PC-9 (cell line): ENCODE results near the gene SLC26A2. TPM values are rescaled to one million over a fixed set of nuclear protein-coding genes. Genes with fewer than 3 reads are reported as not detected.
"Not testable (repeated sequence)": the region's sequence is repeated elsewhere in the genome, so short reads cannot be mapped to it uniquely, and the experiment has no call there.

Source experiments
- BruUV-seq: library from RNA; stranded (reverse); fragments of 400-500 nt; replicated peaks from 2 replicates; lab custom pipeline; 2021; lab: Mats Ljungman, UMichigan
- CTCF ChIA-PET: fragments of 300-600 bp; sonication (Branson Sonifier 250); formaldehyde crosslinking; loops from one replicate; lab custom pipeline; 2022; ENCODE audit warnings: antibody characterized with exemption; lab: Charles Lee
- POLR2A ChIA-PET: fragments of 300-600 bp; sonication (Branson Sonifier 250); formaldehyde crosslinking; loops from one replicate; lab custom pipeline; 2022; ENCODE audit warnings: antibody characterized with exemption; ENCODE audit not compliant: unreplicated experiment; lab: Charles Lee
- DNase-seq, 2 experiments: peaks; one replicate each; pipeline versions ENCODE4 v3.0.0 to v3.0.0-alpha.2; 2015 to 2022; ENCODE audit warnings: mixed read lengths in 1 of 2
- H2AFZ ChIP-seq: fragments of 200-600 bp; sonication (generic); 2 replicates; pipeline ENCODE4 v1.8.1; 2017; ENCODE audit warnings: antibody characterized with exemption
- H3F3A ChIP-seq: fragments of 200-600 bp; sonication (generic); 2 replicates; pipeline ENCODE4 v1.8.1; 2017; ENCODE audit warnings: antibody characterized with exemption, mild to moderate bottlenecking, low read depth; ENCODE audit not compliant: insufficient read depth
- H3K27ac ChIP-seq: fragments of 200-600 bp; sonication (generic); 2 replicates; pipeline ENCODE4 v1.6.1; 2016; ENCODE audit warnings: mixed run types
- H3K27me3 ChIP-seq: fragments of 200-600 bp; sonication (generic); 2 replicates; pipeline ENCODE4 v1.6.1; 2016; ENCODE audit warnings: low read depth, mixed run types; ENCODE audit not compliant: insufficient read depth
- H3K36me3 ChIP-seq: fragments of 200-600 bp; sonication (generic); 2 replicates; pipeline ENCODE4 v1.6.1; 2016; ENCODE audit warnings: low read depth, mixed run types
- H3K4me1 ChIP-seq: fragments of 200-600 bp; sonication (generic); replicated peaks from 2 replicates; pipeline ENCODE4 v1.6.1; 2016; ENCODE audit warnings: mixed run types; ENCODE audit not compliant: insufficient read depth
- H3K4me2 ChIP-seq: fragments of 200-600 bp; sonication (generic); 2 replicates; pipeline ENCODE4 v1.6.1; 2017; ENCODE audit warnings: mixed run types
- H3K4me3 ChIP-seq: fragments of 200-600 bp; sonication (generic); 2 replicates; pipeline ENCODE4 v1.6.1; 2016; ENCODE audit warnings: mixed run types
- H3K79me2 ChIP-seq: fragments of 200-600 bp; sonication (generic); 2 replicates; pipeline ENCODE4 v1.6.1; 2017; ENCODE audit warnings: low read depth, mixed run types
- H3K9me2 ChIP-seq: fragments of 200-600 bp; sonication (generic); 2 replicates; pipeline ENCODE4 v1.8.1; 2017; ENCODE audit warnings: mild to moderate bottlenecking; ENCODE audit not compliant: insufficient read depth
- H3K9me3 ChIP-seq: fragments of 200-600 bp; sonication (generic); 2 replicates; pipeline ENCODE4 v1.8.1; 2016; ENCODE audit warnings: low read depth; ENCODE audit not compliant: insufficient read depth
- H4K20me1 ChIP-seq: fragments of 200-600 bp; sonication (generic); 2 replicates; pipeline ENCODE4 v1.8.1; 2017; ENCODE audit not compliant: insufficient read depth
- CTCF ChIP-seq: fragments of 200-600 bp; sonication (generic); conservative IDR thresholded peaks from 2 replicates; pipeline ENCODE4 v1.6.1; 2017; ENCODE audit warnings: mixed run types, antibody characterized with exemption, mild to moderate bottlenecking, moderate library complexity
- EZH2 ChIP-seq: fragments of 200-600 bp; sonication (generic); IDR thresholded peaks from 2 replicates; pipeline ENCODE4 v1.8.0; 2017; ENCODE audit warnings: antibody characterized with exemption, low read depth
- intact Hi-C: fragments of 100-400 bp; cut with micrococcal nuclease; formaldehyde crosslinking; loops from one replicate; pipeline ENCODE4 v1.10.0; 2022; ENCODE audit not compliant: unreplicated experiment
- total RNA-seq: library from RNA; stranded (reverse); gene quantifications from 2 replicates; pipeline ENCODE4 v1.2.3, GENCODE V29; 2021

SLC26A2 gene
- total RNA-seq, 1 experiment from 2014 or later = 13.5 TPM

GRCh38 chr5:150026682-150027172 lies 66.2 kb downstream of the SLC26A2 start:
- H3F3A ChIP-seq = peaks cover 21% of the 10 kb centered on the region
- no peak overlapping the region for H3K4me2 ChIP-seq
- H3K4me1 ChIP-seq = peaks cover 20% of the 10 kb centered on the region
- H3K4me3 ChIP-seq = no peak overlapping the region
- no TSS peak for BruUV-seq
- no peaks in the 10 kb centered on the region for H3K9me2 ChIP-seq
- intact Hi-C loops = no loop called here
- ChIA-PET POLR2A (no interaction called here), CTCF (no interaction called here)
- H3K27ac ChIP-seq = no peak overlapping the region
- peaks cover 11% of the 10 kb centered on the region; the same call in 1 of the 2 replicates for H3K79me2 ChIP-seq
- no peaks in the 10 kb centered on the region for H3K27me3 ChIP-seq
- no peak for TF ChIP-seq EZH2
- TF ChIP-seq CTCF = no peak
- peaks cover 33% of the 10 kb centered on the region for H3K36me3 ChIP-seq
- no peak overlapping the region for H2AFZ ChIP-seq
- DNase-seq = no peak
- 0 out of 2 replicates have a peak, but pooled peaks cover 3% of the 10 kb centered on the region for H4K20me1 ChIP-seq
- H3K9me3 ChIP-seq = no peaks in the 10 kb centered on the region

- intact Hi-C loops, H3K4me1 ChIP-seq, H3K9me3 ChIP-seq, H4K20me1 ChIP-seq, H3K4me2 ChIP-seq, CTCF ChIA-PET, DNase-seq, H3K79me2 ChIP-seq, POLR2A ChIA-PET, H3K27ac ChIP-seq, H2AFZ ChIP-seq, H3K4me3 ChIP-seq, H3K9me2 ChIP-seq, H3K27me3 ChIP-seq, H3F3A ChIP-seq, BruUV-seq: not testable (repeated sequence)
- peaks cover 46% of the 10 kb centered on the region for H3K36me3 ChIP-seq
Observed at GRCh38 chr5:150028047-150028446, 67.5 kb downstream of the SLC26A2 start.

GRCh38 chr5:150033334-150033733 lies 72.8 kb downstream of the SLC26A2 start:
- Histone ChIP-seq H3K9me3 (no peaks in the 10 kb centered on the region), H3K4me2 (no peak overlapping the region), H3K27ac (no peak overlapping the region), H3K4me3 (no peak overlapping the region), H4K20me1 (no peaks in the 10 kb centered on the region; the same call in 1 of the 2 replicates), H3F3A (no peaks in the 10 kb centered on the region), H3K4me1 (no peaks in the 10 kb centered on the region), H2AFZ (no peak overlapping the region), H3K79me2 (no peaks in the 10 kb centered on the region), H3K9me2 (no peaks in the 10 kb centered on the region), H3K27me3 (no peaks in the 10 kb centered on the region), H3K36me3 (peaks cover 52% of the 10 kb centered on the region)
- TF ChIP-seq CTCF (no peak), EZH2 (no peak)
- intact Hi-C loops = no loop called here
- ChIA-PET POLR2A (no interaction called here), CTCF (interaction anchor here (0.6 kb wide), 1 partner anchor 303 kb away, joined by 3 read pairs; the partner anchor contains the start of gene PPARGC1B)
- no TSS peak for BruUV-seq
- no peak for DNase-seq

GRCh38 chr5:150034662-150035061 lies 74.1 kb downstream of the SLC26A2 start:
- TF ChIP-seq CTCF = no peak
- no peak for TF ChIP-seq EZH2
- Histone ChIP-seq H3K4me1 (no peaks in the 10 kb centered on the region), H3F3A (no peaks in the 10 kb centered on the region), H3K4me3 (no peak overlapping the region), H3K4me2 (no peak overlapping the region), H3K36me3 (peaks cover 53% of the 10 kb centered on the region), H3K27ac (no peak overlapping the region), H3K9me2 (no peaks in the 10 kb centered on the region), H3K9me3 (no peaks in the 10 kb centered on the region), H4K20me1 (peaks cover 2% of the 10 kb centered on the region; the same call in 1 of the 2 replicates), H3K27me3 (no peaks in the 10 kb centered on the region), H3K79me2 (no peaks in the 10 kb centered on the region), H2AFZ (no peak overlapping the region)
- no TSS peak for BruUV-seq
- intact Hi-C loops = no loop called here
- no peak for DNase-seq
- ChIA-PET CTCF (no interaction called here), POLR2A (interaction anchor here (0.6 kb wide), 1 partner anchor 12 kb away, joined by 10 read pairs; no protein-coding TSS in a partner anchor)
